Upper lobe of left lung (tissue), 4 donors: ENCODE results near the gene BSCL2.

ENCODE experiments used
- EP300 ChIP-seq, 4 donors: sonication (generic); formaldehyde crosslinking; IDR thresholded peaks; one replicate each; pipeline ENCODE4 v1.5.1; 2017; ENCODE audit warnings: antibody characterized with exemption in 4 of 4, control low read depth in 2 of 4
- POLR2A ChIP-seq, 4 donors: fragments of 450-650 bp; IDR thresholded peaks; one replicate each; pipeline ENCODE4 v1.5.1; 2016 to 2017; ENCODE audit warnings: antibody characterized with exemption in 4 of 4, mild to moderate bottlenecking in 2 of 4
- POLR2AphosphoS5 ChIP-seq, 2 donors: sonication (generic); formaldehyde crosslinking; IDR thresholded peaks; one replicate each; pipeline ENCODE4 v1.5.1; 2017; ENCODE audit warnings: antibody characterized with exemption in 2 of 2
- TF ChIP-seq, protein P1 (sequence below), 6 experiments: fragments of 450-650 bp in 4 of 6; fragments of 200-600 bp in 2 of 6; sonication (generic) in 2 of 6; IDR thresholded peaks; one replicate each; pipeline ENCODE4 v1.5.1; 2016 to 2019; ENCODE audit warnings: antibody characterized with exemption in 6 of 6

DNA sequence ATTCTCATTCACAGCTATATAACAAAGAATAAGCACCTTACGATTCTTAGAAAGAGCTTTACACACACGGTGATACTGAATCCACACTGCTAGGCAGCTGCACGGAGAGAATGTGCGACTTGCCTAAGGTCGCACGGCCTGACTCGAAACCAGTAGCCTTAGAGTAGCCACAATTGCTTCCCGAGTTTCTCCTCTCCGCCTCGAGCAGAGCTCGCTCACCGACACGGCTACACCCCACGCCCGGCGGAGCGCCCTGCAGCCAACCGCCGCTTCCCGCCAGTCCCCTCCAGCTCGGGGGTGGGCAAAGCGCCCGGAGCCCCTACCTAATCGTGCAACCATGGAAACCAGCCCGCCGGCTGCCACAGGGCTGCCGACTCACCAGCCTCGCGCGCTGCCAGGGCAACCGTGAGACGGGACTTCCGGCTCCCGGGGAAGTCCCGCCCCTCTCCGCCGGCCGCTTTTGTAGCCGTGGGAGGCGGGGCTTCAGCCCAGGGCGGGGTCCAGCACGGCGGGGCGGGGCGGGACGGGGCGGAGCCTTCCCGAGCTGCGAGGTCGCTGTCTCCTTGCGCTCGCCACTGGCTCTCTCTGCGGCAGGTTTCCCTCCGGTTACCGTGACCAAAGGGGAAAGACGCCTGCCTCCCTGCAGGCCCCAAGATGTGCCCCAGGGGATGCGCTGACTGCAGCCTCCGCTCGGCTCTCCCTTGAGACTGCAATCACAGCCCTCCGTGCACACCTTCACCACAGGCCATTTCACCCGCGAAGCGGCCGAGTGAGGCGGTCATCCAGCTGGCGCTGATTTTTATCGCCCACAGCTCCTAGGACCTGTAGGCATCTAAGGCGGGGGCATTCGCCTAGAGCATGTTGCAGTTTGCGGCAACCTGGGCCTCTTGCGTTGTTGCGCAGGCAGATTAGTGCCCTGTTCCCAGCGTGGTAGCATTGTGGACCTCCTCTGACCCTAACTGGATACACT is 1.1 kb downstream of the BSCL2 start:
- peak; percentile 52 to 75 for TF ChIP-seq POLR2AphosphoS5 (IDR thresholded peaks at IDR 0.05)
- TF ChIP-seq, protein P1, sequence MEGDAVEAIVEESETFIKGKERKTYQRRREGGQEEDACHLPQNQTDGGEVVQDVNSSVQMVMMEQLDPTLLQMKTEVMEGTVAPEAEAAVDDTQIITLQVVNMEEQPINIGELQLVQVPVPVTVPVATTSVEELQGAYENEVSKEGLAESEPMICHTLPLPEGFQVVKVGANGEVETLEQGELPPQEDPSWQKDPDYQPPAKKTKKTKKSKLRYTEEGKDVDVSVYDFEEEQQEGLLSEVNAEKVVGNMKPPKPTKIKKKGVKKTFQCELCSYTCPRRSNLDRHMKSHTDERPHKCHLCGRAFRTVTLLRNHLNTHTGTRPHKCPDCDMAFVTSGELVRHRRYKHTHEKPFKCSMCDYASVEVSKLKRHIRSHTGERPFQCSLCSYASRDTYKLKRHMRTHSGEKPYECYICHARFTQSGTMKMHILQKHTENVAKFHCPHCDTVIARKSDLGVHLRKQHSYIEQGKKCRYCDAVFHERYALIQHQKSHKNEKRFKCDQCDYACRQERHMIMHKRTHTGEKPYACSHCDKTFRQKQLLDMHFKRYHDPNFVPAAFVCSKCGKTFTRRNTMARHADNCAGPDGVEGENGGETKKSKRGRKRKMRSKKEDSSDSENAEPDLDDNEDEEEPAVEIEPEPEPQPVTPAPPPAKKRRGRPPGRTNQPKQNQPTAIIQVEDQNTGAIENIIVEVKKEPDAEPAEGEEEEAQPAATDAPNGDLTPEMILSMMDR (IDR thresholded peaks at IDR 0.05): peak in 1 of 6 experiments; percentile 2
- no peak for TF ChIP-seq EP300 (IDR thresholded peaks at IDR 0.05)
- TF ChIP-seq POLR2A (IDR thresholded peaks at IDR 0.05): peak in 1 of 4 donors; percentile 75
